GM18909 (cell line): ENCODE results near the gene GLRX5.

Experiments
- ATAC-seq: cut with Tn5 transposase; IDR thresholded peaks from one replicate; pipeline ENCODE4 v1.9.1; 2021; ENCODE audit warnings: mild to moderate bottlenecking; ENCODE audit not compliant: unreplicated experiment, poor library complexity

The GLRX5 gene

DNA sequence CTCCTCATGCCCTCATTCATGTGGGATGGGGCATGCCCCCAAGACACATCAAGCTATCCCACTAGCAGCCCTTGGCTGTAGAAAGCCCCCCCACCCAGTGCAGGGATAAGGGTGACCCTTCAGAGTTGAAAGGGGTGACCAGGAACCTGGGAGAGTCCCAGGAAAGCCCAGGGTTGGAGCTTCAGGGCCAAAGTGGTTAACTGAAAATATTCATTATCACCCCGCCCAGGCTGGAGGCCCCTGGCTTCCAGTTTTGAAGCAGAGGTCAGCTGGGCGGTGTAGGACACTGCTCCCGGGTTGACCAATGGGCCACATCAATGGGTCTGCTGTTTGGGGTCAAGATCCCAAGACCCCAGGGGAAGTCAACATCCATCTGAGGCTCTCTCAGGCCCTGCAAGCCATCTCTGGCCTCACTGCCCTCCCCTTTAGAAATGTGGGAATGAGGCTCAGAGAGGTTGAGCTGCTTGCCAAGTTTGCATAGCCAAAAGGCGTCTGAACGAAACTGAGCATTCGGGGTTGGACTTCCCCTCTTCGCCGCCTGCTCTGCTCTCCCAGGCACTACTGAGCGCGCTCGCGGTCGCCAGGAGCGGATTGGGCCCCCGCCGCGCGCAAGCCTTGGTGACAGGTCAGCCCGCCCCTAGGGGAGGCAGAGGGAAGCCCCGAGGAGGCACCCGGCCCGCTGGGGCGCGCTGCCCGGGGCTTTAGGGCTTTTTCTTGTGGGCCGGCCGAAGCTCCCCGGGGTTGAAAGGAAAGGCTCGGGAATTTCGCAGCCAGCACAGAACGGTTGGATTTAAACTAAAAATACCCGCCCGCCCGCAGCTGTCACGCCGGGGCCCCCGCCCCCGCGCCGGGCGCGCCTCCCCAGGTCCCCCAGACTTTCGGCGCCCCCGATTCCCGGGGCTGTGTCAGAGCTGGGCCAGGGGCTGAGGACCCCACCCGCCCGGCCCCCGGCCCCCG, 19.0 kb upstream of the GLRX5 start:
- peak; percentile 78 for ATAC-seq

GRCh38 chr14:95516554-95517181, 18.2 kb upstream of the GLRX5 start, which contains the start of gene SYNE3:
Gene SYNE3 (minus strand): TSS chr14:95516650. CDS start chr14:95475821, 40,829 bp downstream.
- peak; percentile 51 for ATAC-seq

GRCh38 chr14:95518045-95518751, 16.7 kb upstream of the GLRX5 start:
- peak; percentile 27 for ATAC-seq

- no peak for ATAC-seq
Measured at GRCh38 chr14:95519699-95520098, 15.2 kb upstream of the GLRX5 start.

GRCh38 chr14:95520346-95520745, 14.5 kb upstream of the GLRX5 start:
- ATAC-seq, result no peak

GRCh38 chr14:95521001-95521400, 13.8 kb upstream of the GLRX5 start:
- no peak for ATAC-seq

DNA sequence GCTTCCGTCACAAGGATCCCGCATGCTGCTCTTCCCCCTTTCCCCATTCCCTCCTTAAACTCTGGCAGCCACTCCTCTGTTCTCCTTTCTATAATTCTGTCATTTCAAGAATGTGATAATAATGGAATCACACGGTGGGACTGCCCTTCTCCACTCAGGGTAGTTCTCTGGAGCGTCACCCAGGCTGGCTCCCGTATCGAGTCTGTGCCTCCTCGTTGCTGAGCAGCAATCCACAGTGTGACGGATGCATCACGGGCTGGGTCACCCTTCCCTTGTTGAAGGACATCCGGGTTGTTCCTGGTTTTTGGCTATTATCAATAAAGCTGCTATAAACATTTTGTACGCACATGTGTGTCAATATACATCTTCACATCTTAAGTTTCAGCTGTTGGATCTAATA, 12.7 kb upstream of the GLRX5 start:
- no peak for ATAC-seq

DNA sequence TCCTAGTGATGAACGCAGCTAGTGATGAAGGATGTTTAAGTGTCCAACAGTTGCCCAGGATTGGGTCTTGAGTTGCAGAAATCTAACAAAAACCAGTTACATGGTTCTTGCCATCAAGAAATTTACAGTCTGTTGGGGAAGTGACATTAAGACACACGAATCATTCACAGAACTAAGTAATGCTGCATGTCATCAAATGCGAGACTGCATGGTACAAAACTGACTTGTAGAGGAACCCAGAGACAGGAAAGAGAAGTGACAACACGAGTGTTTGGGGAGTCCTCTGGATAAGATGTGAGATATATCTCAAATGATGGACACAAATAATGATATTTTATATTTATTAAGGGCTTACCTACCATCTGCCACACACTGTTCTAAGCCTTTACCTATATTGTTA, 12.3 kb upstream of the GLRX5 start:
- no peak for ATAC-seq

DNA sequence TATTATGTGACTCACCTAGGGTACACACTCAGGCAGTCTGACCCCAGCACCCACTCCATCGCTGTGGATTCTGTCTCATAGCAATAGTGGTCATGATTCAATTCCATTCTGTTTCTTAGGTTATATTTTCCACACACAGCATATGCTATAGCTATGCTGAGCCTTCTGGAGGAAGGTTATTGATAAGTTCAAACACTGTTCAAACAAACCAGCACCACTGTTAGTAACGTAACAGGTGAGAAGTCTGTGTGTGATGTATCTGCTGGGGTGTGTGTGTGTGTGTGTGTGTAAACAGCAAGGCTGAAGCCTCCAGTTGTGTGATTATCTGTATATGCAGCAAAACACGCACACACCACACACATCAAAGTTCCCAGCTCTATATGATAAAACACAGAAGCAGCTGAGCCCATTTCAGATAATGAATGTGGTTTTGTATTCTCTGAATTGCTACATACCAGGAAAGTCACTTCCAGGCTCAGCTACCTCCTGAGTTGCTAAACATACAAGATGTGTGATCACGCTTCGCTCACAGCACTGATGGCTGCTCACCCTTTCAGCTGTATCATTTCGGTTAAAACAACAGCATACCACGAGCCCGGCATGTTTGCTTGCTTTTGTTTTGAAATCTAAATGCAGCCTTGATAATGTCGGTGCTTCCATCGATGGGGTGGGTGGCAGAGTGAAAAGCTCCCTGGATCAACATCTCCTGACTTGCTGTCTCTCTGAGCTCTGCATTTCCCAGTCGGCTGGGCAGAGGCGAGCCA, 11.6 kb upstream of the GLRX5 start:
- ATAC-seq, result no peak

GRCh38 chr14:95523815-95524448, 10.9 kb upstream of the GLRX5 start:
- no peak for ATAC-seq

DNA sequence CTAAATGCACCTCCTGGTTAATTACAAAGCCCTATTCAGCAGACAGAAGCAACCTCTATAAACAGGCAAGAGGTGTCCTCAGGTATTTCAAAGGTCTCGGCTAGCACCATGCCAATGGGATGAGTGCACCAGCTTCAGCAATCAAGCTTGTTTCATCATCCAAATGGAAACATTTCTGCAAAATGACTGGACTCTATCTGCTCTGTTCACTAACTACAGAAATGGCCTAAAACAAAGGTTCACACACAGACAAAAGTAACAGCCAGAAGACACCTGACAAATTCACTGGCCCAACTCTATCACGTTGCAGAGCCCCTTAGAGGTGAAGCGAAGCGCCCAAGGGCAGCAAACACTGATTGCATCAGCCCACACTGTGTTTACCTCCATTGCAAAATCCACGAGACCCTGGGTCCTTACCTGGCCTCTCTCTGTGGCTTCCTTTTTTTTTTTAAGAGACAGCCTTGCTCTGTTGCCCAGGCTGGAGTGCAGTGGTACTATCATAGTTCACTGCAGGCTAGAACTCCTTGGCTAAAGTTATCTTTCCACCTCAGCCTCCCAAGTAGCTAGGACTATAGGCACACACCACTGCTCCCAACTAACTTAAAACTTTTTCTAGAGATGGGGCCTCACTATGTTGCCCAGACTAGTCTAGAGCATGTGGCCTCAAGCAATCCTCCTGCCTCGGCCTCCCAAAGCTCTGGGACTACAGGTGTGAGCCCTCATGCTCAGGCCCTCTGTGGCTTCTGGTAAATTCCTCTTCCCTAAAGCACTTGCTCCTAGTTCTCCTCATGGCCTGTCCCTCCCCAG, 9.9 kb upstream of the GLRX5 start:
- ATAC-seq, result no peak

GRCh38 chr14:95525999-95526398, 8.9 kb upstream of the GLRX5 start:
- no peak for ATAC-seq

- no peak for ATAC-seq
Measured at GRCh38 chr14:95526483-95527386, 8.1 kb upstream of the GLRX5 start.

DNA sequence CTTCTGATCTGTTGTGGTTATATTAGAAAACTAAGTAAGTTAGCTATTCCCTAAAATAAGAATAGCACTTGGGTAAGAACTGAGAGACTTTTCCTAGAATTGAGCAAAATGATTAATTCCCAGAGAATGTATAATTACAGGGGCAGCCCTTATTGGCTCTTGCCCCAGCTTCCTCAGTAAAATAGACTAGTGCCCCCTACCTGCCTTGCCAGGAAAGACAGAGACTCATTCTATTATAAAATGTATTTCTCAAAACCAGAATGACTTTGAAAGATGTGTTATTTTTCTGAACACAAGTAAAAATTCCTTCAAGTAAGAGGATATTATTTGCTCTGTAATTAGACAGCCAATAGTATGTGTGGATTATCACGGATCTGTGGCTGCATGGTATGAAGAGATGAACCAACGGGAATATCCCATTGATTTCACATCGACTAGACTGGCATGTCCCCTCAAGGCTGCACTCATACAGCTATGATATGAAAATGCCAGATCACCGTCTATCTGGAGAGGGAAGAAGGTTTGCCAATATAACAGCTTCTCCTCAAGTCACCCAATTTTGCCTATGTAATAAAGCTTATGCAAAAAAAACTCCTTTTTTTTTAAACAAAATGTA, 7.4 kb upstream of the GLRX5 start:
- peak; percentile 51 for ATAC-seq

DNA sequence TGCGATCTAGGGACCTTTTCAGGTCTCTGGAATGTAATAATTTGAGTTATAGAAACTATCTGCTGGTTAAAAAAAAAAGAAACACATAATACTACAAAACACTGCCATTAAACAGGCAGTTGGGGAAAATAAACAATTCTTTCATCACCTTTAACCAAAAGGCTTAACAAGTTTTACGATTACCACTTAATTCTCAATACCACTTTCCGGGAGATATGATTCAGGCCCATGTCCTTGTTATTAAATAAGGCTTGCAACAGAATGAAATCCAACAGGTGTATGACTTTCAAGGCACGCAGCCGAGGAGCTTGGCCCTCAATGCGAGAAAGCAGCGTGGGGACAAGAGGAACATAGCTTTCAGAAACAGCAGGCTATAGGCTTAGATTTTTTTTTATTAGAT, 5.6 kb upstream of the GLRX5 start:
- no peak for ATAC-seq

DNA sequence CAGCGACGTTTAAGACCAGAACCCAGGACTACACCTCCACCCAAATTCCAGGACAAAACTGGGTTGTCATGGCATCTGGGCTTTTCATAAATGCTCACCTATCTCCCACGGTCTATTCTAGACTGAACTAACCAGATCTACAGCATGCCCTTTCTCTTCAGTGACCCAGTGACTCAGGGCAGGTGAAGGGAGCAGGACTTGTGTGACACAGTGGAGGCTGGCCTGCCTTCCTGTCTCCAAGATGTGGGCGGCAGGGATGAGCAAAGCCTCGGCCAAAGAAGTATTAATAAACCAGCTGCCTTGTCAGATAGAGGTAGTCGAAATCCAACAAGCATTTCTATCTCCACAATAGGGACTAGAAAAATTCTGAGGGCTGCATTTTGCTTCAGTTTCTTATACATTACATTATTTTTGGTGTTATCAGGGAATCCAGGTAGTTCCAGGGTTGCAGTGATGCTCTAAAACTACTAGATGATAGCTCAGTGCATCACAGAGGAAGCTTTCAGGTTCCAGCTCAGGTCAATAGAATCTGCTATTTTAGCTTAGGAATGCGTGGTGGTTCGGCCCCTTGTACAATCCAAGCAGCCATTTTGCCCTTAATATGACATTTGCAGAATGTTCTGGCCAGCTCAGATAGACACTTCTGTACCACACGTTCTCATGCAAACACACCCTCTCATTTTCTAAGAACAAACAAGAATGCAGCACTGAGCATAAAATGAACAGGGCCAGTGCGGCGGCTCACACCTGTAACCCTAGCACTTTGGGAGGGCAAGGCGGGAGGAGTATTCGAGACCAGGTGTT, 4.2 kb upstream of the GLRX5 start:
- no peak for ATAC-seq

- no peak for ATAC-seq
Measured at GRCh38 chr14:95531473-95531872, 3.4 kb upstream of the GLRX5 start.
